ENCODE measurements around the gene ADGRF1.
"Not testable (repeated sequence)": the region's sequence is repeated elsewhere in the genome, so short reads cannot be mapped to it uniquely, and the experiment has no call there.

Gene ADGRF1

DNA sequence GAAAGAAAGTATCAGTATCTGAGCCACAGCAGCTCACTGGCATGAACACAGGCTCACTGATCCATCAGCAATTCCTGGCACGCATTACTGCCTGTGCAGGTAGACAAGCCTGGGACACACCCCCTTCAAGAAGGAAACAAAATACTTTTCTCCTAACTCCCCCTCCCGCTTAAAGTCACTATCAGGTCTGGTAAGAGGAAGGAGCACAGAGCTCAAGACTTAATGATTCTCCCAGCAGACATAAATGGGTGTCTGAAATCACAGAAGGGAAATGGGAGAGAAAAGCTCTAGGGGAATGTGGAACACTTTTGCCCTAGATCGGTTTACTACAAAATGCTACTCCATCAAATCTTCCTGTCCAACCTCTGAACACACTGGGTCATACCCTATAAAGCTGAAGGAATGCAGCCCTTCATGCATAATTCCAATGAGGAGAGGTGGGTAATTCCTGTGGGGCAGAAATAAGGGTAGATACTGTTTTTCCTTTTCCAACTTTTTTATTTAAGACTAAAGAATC is at the start of gene ADGRF1:
Gene ADGRF1 (minus strand): TSS at position 58 of the 517 bp plus-strand sequence. CDS start 13,271 bp downstream, outside the sequence.
- no peak for DNase-seq

DNA sequence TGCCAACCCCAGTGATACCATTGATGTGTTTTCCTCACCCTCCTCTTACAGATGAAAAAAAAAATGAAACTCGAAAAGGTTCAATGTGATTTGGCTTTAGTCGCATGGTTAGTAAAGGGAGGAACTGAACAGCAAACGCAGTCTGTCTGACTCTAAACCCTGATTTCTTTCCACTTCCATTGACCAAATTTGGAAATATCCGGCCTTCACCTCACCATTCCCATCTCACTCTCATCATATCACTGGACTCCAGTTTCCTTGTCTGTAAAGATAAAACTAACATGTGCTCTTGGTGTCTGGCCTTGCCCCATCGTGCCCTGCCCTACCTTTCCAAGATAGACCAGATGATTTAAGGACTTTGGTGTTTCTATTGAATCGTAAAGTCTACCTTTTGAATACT is 48.7 kb upstream of the ADGRF1 start:
- DNase-seq, result no peak

DNA sequence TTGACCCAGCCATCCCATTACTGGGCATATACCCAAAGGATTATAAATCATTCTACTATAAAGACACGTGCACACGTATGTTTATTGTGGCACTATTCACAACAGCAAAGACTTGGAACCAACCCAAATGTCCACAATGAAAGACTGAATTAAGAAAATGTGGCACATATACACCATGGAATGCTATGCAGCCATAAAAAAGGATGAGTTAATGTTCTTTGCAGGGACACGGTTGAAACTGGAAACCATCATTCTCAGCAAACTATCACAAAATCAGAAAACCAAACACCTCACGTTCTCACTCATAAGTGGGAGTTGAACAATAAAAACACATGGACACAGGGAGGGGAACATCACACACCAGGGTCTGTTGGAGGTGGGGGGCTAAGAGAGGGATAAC is 47.3 kb upstream of the ADGRF1 start:
- DNase-seq, result not testable (repeated sequence)

DNA sequence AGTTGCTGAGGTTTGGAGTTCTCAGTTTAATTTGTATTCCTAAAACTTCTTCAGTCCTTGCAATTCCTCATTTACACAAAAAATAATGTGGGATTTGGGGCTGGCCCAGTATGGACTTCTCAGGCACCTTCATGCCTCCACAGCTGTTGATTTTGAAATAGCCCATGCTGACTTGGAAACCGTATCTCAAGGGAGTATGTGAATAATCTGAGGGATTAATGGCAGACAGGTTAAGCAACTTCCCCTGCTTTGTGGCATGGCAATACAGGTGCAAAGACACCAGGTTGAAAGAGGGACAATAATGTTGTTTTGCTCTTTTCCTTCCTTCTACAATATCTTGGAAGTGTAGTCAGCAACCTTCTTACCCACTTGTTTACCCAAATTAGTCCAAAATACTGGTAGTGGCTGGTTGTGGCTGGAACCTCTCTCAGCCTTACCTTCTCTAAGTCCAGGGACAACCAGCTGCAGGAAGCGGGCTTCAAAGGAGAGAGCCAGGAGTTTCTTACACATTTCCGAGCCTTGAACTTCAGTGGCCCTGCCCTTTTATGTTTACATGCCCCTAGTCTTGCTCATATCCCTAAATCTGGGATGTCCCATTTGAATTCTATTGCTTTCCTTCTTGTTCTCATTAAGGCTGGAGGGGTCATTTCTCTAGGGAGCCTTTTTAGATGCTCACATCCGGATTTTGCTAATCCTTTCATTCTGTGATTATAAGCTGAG is 44.1 kb upstream of the ADGRF1 start:
- no peak for DNase-seq

DNA sequence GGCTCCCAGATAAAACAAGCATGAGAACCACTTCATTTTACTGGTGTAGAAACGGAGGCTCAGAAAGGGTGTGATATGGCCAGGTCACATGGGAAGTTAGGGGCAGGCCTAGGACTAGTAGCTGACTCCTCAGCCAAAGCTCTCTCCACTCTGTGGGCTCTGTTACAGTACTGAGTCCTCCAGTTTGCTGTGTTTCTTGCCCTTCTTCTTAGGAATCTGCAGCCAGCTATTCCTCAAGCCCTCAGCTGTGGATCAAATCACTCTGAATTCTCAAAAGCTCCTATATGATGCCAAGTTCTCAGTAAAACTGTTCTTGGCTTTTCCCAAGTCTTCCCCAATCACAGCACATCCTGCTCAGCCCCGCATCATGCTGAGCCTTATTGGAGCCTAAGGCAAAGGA is 42.5 kb upstream of the ADGRF1 start:
- DNase-seq, result no peak

DNA sequence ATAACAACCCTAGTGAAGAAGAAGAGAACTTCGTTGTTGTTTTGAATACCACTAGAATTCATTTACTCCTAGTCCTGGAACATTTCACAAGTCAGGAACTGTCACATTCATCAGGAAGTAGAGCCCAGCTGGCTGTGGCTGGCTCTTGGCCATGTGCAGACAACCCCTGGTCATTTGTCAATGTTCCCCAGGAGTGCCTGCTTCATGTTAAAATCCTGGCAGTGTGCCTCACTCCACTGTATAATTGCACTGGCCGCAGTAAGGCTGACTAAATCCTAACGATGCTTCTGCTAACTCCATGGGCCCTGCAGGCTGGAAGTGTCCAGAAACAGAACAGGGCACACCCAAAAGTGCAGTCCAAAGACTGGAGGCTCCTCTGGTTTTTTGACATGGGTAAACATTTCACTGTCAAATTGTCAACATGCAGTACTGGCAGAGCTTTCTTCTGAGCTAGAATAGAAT is 41.5 kb upstream of the ADGRF1 start:
- no peak for DNase-seq

DNA sequence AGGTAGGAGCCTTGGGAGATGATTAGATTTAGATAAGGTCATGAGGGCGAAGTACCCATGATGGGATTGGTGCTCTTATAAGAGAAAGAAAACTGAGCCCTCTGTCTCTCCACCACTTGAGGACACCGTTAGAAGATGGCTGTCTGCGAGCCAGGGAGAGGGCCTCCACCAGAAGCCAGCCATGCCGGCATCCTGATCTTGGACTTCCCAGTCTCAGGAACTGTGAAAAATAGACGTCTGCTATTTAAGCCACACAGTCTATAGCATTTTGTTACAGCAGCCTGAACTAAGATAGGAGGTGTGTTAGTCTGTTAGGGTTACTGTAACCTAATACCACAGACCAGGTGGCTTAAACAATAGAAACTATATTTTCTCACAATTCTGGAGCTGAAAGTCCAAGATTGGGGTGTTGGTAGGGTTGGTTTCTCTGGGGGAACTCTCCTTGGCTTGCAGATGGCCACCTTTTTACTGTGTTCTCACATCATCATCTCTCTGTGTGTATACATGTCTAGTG is 38.0 kb upstream of the ADGRF1 start:
- no peak for DNase-seq

GRCh38 chr6:47079638-47080037 is 37.5 kb upstream of the ADGRF1 start:
- DNase-seq, result no peak

DNA sequence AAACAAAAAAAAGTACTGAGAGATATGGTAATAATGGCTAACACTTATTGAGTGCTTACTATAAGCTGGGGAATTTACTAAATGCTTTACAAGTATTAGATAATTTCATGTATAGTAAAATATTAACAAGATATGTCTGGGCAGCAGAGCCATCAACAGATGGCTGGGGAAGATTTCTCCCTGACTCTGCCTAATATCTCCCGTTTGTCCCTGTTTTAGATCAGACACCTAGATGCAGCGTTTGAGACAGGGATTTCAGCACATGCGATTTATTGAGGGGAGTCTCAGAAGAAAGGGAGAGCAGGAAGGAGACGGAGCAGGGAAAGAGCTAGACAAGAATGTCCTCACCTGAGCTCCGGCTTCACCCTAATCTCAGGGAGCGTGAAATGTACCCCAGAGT is 36.9 kb upstream of the ADGRF1 start:
- DNase-seq, result no peak

GRCh38 chr6:47076422-47077344 is 34.6 kb upstream of the ADGRF1 start:
- no peak for DNase-seq

DNA sequence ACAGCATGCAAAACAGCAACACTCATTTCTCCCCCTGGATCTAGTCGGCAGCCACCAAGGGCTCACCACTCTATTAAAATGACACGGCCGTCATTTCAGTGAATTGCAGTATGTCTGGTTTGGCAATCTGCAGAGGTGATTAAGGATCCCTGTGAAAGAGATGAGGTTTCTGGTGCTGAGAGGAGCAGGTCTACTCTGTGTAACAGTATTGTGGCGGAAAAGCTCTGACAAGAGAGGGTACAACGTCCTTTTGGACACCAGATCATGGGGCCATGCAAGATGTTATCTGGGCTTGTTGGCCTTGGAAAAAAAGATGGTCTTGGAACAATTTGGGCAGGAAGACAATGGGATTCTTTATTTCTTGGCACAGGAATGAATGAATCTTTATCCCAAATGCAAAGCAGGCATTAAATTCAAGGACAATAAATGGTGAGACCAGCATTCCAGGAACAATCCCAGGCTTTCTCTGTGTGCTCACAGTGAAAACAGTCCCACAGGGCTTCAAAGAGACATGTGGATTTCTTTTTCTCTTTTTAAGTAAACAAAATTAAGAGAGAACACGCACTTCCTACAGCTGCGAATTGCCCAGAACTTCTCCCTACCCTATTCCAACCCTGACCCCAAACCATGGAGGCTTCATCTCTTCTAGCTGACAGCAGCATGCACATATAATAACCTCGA is 33.7 kb upstream of the ADGRF1 start:
- DNase-seq, result no peak

GRCh38 chr6:47075168-47075567 is 33.0 kb upstream of the ADGRF1 start:
- no peak for DNase-seq

- DNase-seq, result no peak
These were observed 31.3 kb upstream of the ADGRF1 start for GRCh38 chr6:47073125-47074110.

GRCh38 chr6:47072667-47073066 is 30.5 kb upstream of the ADGRF1 start:
- DNase-seq, result no peak

- no peak for DNase-seq
These were observed 29.5 kb upstream of the ADGRF1 start for GRCh38 chr6:47071681-47072080.

- no peak for DNase-seq
These were observed 28.3 kb upstream of the ADGRF1 start for GRCh38 chr6:47070461-47070860.

GRCh38 chr6:47069156-47069555 is 27.0 kb upstream of the ADGRF1 start:
- no peak for DNase-seq

DNA sequence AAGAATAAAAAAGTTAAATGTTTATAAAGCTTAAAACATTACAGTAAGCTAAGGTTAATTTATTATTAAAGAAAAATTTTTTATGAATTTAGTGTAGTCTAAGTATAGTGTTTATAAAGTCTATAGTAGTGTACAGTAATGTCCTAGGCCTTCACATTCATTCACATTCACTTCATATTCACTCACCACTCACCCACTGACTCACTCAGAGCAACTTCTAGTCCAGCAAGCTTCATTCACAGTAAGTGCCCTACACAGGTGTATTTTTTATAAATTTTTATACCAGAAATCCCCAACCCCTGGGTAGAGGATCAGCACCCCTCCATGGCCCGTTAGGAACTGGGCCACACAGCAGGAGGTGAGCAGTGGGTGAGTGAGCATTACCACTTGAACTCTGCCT is 24.3 kb upstream of the ADGRF1 start:
- no peak for DNase-seq

- no peak for DNase-seq
These were observed 22.1 kb upstream of the ADGRF1 start for GRCh38 chr6:47064274-47064673.

GRCh38 chr6:47062346-47062745 is 20.2 kb upstream of the ADGRF1 start:
- no peak for DNase-seq

Data from activated CD4-positive, alpha-beta T cell treated with anti-CD3 and anti-CD28 coated beads, Interleukin-2, Interleukin-6, amounts not matched to agents 100 ng/mL and 50 ng/mL, durations not matched to agents 16 hours and 8 hours (primary cell).